CD4-positive, alpha-beta T cell (primary cell): ENCODE results near the gene SMIM38. TPM values are rescaled to one million over a fixed set of nuclear protein-coding genes. Genes with fewer than 3 reads are reported as not detected.

Experiments used
- ATAC-seq: fragments of 200-7000 bp; cut with Tn5 transposase; one replicate; pipeline ENCODE4 v1.10.0; 2022; ENCODE audit warnings: mild to moderate bottlenecking; ENCODE audit not compliant: poor library complexity
- CTCF ChIA-PET: fragments of 350-600 bp; sonication (Branson Sonifier 250); formaldehyde crosslinking; loops from one replicate; lab custom pipeline; 2021; ENCODE audit warnings: antibody characterized with exemption, inconsistent platforms; lab: Charles Lee
- POLR2A ChIA-PET: fragments of 350-600 bp; sonication (Branson Sonifier 250); formaldehyde crosslinking; loops from one replicate; lab custom pipeline; 2021; ENCODE audit warnings: antibody characterized with exemption, inconsistent platforms; lab: Charles Lee
- DNase-seq, 14 experiments: peaks; one replicate each; pipeline ENCODE4 v3.0.0-alpha.2; 2013 to 2020; ENCODE audit warnings: mixed read lengths in 2 of 14
- H3K27ac ChIP-seq, 2 donors: one replicate each; pipeline versions ENCODE4 v1.5.1 to v1.7.0; 2013; ENCODE audit warnings: low read length in 2 of 2, low read depth in 1 of 2, mild to moderate bottlenecking in 1 of 2
- H3K27me3 ChIP-seq, 2 experiments: 1 replicate in 1 of 2; 2 replicates in 1 of 2; pipeline versions ENCODE4 v1.6.1 to v1.7.0; 2013; ENCODE audit warnings: low read length in 2 of 2, control low read depth in 1 of 2, mild to moderate bottlenecking in 1 of 2, moderate library complexity in 1 of 2; ENCODE audit not compliant: insufficient read depth in 2 of 2, control insufficient read depth in 1 of 2
- H3K36me3 ChIP-seq: one replicate; pipeline ENCODE4 v1.6.1; 2013; ENCODE audit warnings: low read length, control low read depth; ENCODE audit not compliant: insufficient read depth
- H3K4me1 ChIP-seq: one replicate; pipeline ENCODE4 v1.6.1; 2013; ENCODE audit warnings: low read length, control low read depth; ENCODE audit not compliant: insufficient read depth
- H3K4me3 ChIP-seq: one replicate; pipeline ENCODE4 v1.5.1; 2013; ENCODE audit warnings: mild to moderate bottlenecking, low read length, moderate library complexity
- H3K9me3 ChIP-seq, 2 experiments: 1 replicate in 1 of 2; 2 replicates in 1 of 2; pipeline versions ENCODE4 v1.6.1 to v1.7.0; 2013; ENCODE audit warnings: low read length in 2 of 2, mild to moderate bottlenecking in 2 of 2, control low read depth in 1 of 2, moderate library complexity in 1 of 2; ENCODE audit not compliant: control insufficient read depth in 1 of 2, insufficient read depth in 1 of 2
- H3K27ac Mint-ChIP-seq: one replicate; pipeline ENCODE4 v1.8.0; 2020; ENCODE audit warnings: mixed read lengths
- H3K27me3 Mint-ChIP-seq: one replicate; pipeline ENCODE4 v1.8.0; 2021; ENCODE audit warnings: mixed read lengths
- H3K36me3 Mint-ChIP-seq: one replicate; pipeline ENCODE4 v1.8.0; 2021; ENCODE audit warnings: low read depth, mixed read lengths
- H3K4me1 Mint-ChIP-seq: one replicate; pipeline ENCODE4 v1.8.0; 2021; ENCODE audit warnings: low read depth, mixed read lengths
- H3K4me3 Mint-ChIP-seq: one replicate; pipeline ENCODE4 v1.8.0; 2020; ENCODE audit warnings: mild to moderate bottlenecking, mixed read lengths
- H3K9me3 Mint-ChIP-seq: one replicate; pipeline ENCODE4 v1.8.0; 2020; ENCODE audit warnings: mixed read lengths
- CTCF ChIP-seq: fragments of 200-600 bp; IDR thresholded peaks from one replicate; pipeline ENCODE4 v1.8.0; 2022; ENCODE audit warnings: antibody characterized with exemption, mild to moderate bottlenecking
- intact Hi-C, 2 experiments: fragments of 100-400 bp; cut with DNase I in 1 of 2; cut with micrococcal nuclease in 1 of 2; formaldehyde crosslinking; loops; one replicate each; pipeline versions ENCODE4 v1.15.1 to v1.9.0; 2023 to 2025; cut with DNase I, micrococcal nuclease
- total RNA-seq, 174 experiments: library from RNA in 2 of 174; stranded (reverse) in 2 of 174; gene quantifications; one replicate each; pipeline ENCODE4 v1.2.3 and lab custom pipeline; 2021 to 2026

SMIM38 gene
- total RNA-seq, 2 experiments from 2014 or later = 0.08 to 0.30 TPM

- no peak for TF ChIP-seq CTCF
- Histone ChIP-seq H3K4me1 (no peaks in the 10 kb centered on the region), H3K9me3 (peaks cover 8 to 20% of the 10 kb centered on the region in 2 experiments), H3K27me3 (no peaks in the 10 kb centered on the region), H3K36me3 (no peaks in the 10 kb centered on the region), H3K27ac (no peak overlapping the region), H3K4me3 (no peak overlapping the region)
- H3K4me3 Mint-ChIP-seq = no peak overlapping the region
- no peak for ATAC-seq
- no peaks in the 10 kb centered on the region for H3K4me1 Mint-ChIP-seq
- no peak for DNase-seq
- H3K36me3 Mint-ChIP-seq = no peaks in the 10 kb centered on the region
- H3K27ac Mint-ChIP-seq = no peak overlapping the region
- H3K27me3 Mint-ChIP-seq = no peaks in the 10 kb centered on the region
- H3K9me3 Mint-ChIP-seq = peaks cover 2% of the 10 kb centered on the region
- intact Hi-C loops = no loop called here
- CTCF ChIA-PET = no interaction called here
- POLR2A ChIA-PET = no interaction called here
Measured at GRCh38 chr11:69174841-69175240, 19.1 kb downstream of the SMIM38 start.

- no peaks in the 10 kb centered on the region for H3K4me1 Mint-ChIP-seq
Measured at GRCh38 chr11:69178819-69179482, 23.2 kb downstream of the SMIM38 start.

GRCh38 chr11:69180226-69180625 lies 24.5 kb downstream of the SMIM38 start:
- ChIA-PET POLR2A (no interaction called here), CTCF (no interaction called here)
- Histone ChIP-seq H3K36me3 (no peaks in the 10 kb centered on the region), H3K27me3 (no peaks in the 10 kb centered on the region), H3K4me3 (no peak overlapping the region), H3K9me3 (peaks cover 4 to 26% of the 10 kb centered on the region in 2 experiments), H3K27ac (no peak overlapping the region), H3K4me1 (no peaks in the 10 kb centered on the region)
- no peak for TF ChIP-seq CTCF
- Mint-ChIP-seq H3K4me3 (no peak overlapping the region), H3K36me3 (no peaks in the 10 kb centered on the region), H3K27ac (no peak overlapping the region), H3K9me3 (peaks cover 2% of the 10 kb centered on the region), H3K4me1 (no peaks in the 10 kb centered on the region), H3K27me3 (no peaks in the 10 kb centered on the region)
- ATAC-seq (no peak), DNase-seq (no peak)
- intact Hi-C loops = no loop called here

More at GRCh38 chr11:69178819-69179482, 23.2 kb downstream of the SMIM38 start:
- no peak overlapping the region for H3K27ac ChIP-seq
- ChIA-PET POLR2A (no interaction called here), CTCF (no interaction called here)
- no peaks in the 10 kb centered on the region for H3K27me3 ChIP-seq
- ATAC-seq (no peak), DNase-seq (no peak)
- no peaks in the 10 kb centered on the region for H3K4me1 ChIP-seq
- H3K4me3 ChIP-seq = no peak overlapping the region
- H3K9me3 Mint-ChIP-seq = peaks cover 2% of the 10 kb centered on the region
- H3K27me3 Mint-ChIP-seq = no peaks in the 10 kb centered on the region
- no peak overlapping the region for H3K4me3 Mint-ChIP-seq
- H3K27ac Mint-ChIP-seq = no peak overlapping the region
- H3K36me3 ChIP-seq = no peaks in the 10 kb centered on the region
- no peaks in the 10 kb centered on the region for H3K36me3 Mint-ChIP-seq
- intact Hi-C loops = no loop called here
- H3K9me3 ChIP-seq = peaks cover 8 to 34% of the 10 kb centered on the region in 2 experiments
- TF ChIP-seq CTCF = no peak
